ENCODE data around the gene PIGH. TPM values are rescaled to one million over a fixed set of nuclear protein-coding genes. Genes with fewer than 3 reads are reported as not detected.

Gene PIGH
- total RNA-seq, 1 experiment from 2014 or later, result 9.4 TPM

DNA sequence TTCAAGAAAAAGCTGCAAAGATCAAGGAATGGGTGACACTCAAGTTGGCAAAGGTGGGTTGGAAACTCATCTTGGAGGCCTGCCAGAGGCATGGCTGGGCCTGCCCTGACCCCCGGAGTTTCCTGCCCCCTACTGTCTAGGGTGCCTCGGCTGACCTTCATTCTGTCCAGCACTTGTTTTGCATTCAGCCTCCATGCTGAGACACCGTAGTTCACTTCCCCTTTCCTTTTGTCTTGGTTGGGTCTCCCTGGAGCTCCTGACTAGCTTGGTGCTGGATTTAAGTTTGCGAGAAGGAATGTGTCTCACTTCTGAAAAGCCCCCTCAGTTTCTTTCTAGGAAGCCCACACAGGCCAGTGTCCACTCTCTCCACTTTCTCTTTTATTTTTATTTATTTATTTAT lies 40.4 kb downstream of the PIGH start:
- Histone ChIP-seq H3K14ac (ENCODE audit: insufficient read depth, low read length) (0 out of 2 replicates have a peak overlapping the region, but pooled peaks have one; percentile 49), H2BK120ac (ENCODE audit: low read depth, low read length, poor library complexity, severe bottlenecking) (no peak overlapping the region), H2BK20ac (ENCODE audit: low read depth, low read length, poor library complexity, severe bottlenecking) (no peak overlapping the region), H2BK5ac (ENCODE audit: insufficient read length, low read length) (peak overlapping the region; percentile 82), H3K27ac (ENCODE audit: insufficient read length, low read depth, low read length) (no peak overlapping the region), H3K4me1 (ENCODE audit: insufficient read depth, low read length) (peaks cover 3% of the 10 kb centered on the region; the same call in 1 of the 2 replicates), H3K27me3 (ENCODE audit: insufficient read depth, low read length) (no peaks in the 10 kb centered on the region), H3K23ac (ENCODE audit: insufficient read length, low read depth, low read length) (no peak overlapping the region), H3K4me2 (ENCODE audit: insufficient read depth, insufficient read length, low read length) (no peak overlapping the region), H3K56ac (ENCODE audit: insufficient read length, low read depth, low read length) (no peak overlapping the region), H3K23me2 (ENCODE audit: insufficient read length, low read depth, low read length, poor library complexity, severe bottlenecking) (no peaks in the 10 kb centered on the region), H3K4ac (ENCODE audit: low read depth, low read length) (no peak overlapping the region), H2BK15ac (ENCODE audit: low read depth, low read length) (no peak overlapping the region), H3K18ac (ENCODE audit: insufficient read length, low read depth, low read length) (no peak overlapping the region), H3K79me2 (ENCODE audit: insufficient read depth, low read length) (no peaks in the 10 kb centered on the region), H3K9ac (ENCODE audit: extremely low read depth, insufficient read length, low read length) (peak overlapping the region; percentile 17), H3K9me3 (ENCODE audit: control insufficient read depth, low read depth, low read length) (no peaks in the 10 kb centered on the region), H4K91ac (ENCODE audit: insufficient read length, low read depth, low read length) (no peak overlapping the region), H4K8ac (replicated peaks; ENCODE audit: insufficient read length, low read depth, low read length) (no peak overlapping the region), H3T11ph (ENCODE audit: low read length) (no peak overlapping the region), H2AFZ (ENCODE audit: low read length) (no peak overlapping the region), H3K79me1 (ENCODE audit: insufficient read depth, low read depth, low read length, poor library complexity, severe bottlenecking) (no peaks in the 10 kb centered on the region), H4K5ac (ENCODE audit: insufficient read length, low read depth, low read length) (no peak overlapping the region), H2AK5ac (ENCODE audit: insufficient read length, low read length) (no peak overlapping the region), H2BK12ac (ENCODE audit: insufficient read length, low read depth, low read length) (no peak overlapping the region), H4K20me1 (ENCODE audit: control insufficient read depth, insufficient read depth, insufficient read length) (no peaks in the 10 kb centered on the region)
- no peak for TF ChIP-seq CTCF (conservative IDR thresholded peaks at IDR 0.05)
- no peaks in the 10 kb centered on the region for H3K9me3 Mint-ChIP-seq
- H3K27ac Mint-ChIP-seq, result peak overlapping the region; percentile 12 to 82 (median 37); a peak in 4 of 7 replicates
- WGBS (ENCODE audit: extremely low coverage, insufficient read length, low lambda C conversion rate), result no CpG with 5 or more reads among the region's 4 CpGs
- no peaks in the 10 kb centered on the region for H3K27me3 Mint-ChIP-seq (ENCODE audit: low read depth)
- no peak overlapping the region for H3K4me3 Mint-ChIP-seq
- peaks cover 7 to 14% of the 10 kb centered on the region in 2 experiments for H3K4me1 Mint-ChIP-seq
- DNase-seq, result no peak
- peaks cover 13 to 60% (median 30%) of the 10 kb centered on the region in 3 experiments; a peak in 6 of 7 replicates for H3K36me3 Mint-ChIP-seq (ENCODE audit: insufficient read depth in 1 of 3, low read depth in 3 of 3)
